Smooth muscle cell (in vitro differentiated cells): Measurements from ENCODE around the gene SSBP2. TPM values are rescaled to one million over a fixed set of nuclear protein-coding genes. Genes with fewer than 3 reads are reported as not detected.
"Not testable (repeated sequence)": the region's sequence is repeated elsewhere in the genome, so short reads cannot be mapped to it uniquely, and the experiment has no call there.

Source experiments
- DNase-seq: peaks from one replicate; lab custom pipeline; 2025; ENCODE audit not compliant: unreplicated experiment; lab: John Stamatoyannopoulos, UW
- H2AFZ ChIP-seq: fragments of 200-600 bp; sonication (generic); 2 replicates; pipeline ENCODE4 v1.6.0; 2016; ENCODE audit warnings: antibody characterized with exemption, low read depth, mild to moderate bottlenecking
- H3F3A ChIP-seq: fragments of 200-600 bp; sonication (generic); 2 replicates; pipeline ENCODE4 v1.6.0; 2017; ENCODE audit warnings: antibody characterized with exemption, low read depth
- H3K27ac ChIP-seq: fragments of 200-600 bp; sonication (generic); 2 replicates; pipeline ENCODE4 v1.5.1; 2016; ENCODE audit warnings: low read depth, mild to moderate bottlenecking
- H3K27me3 ChIP-seq: fragments of 200-600 bp; sonication (generic); 2 replicates; pipeline ENCODE4 v1.6.1; 2016; ENCODE audit warnings: low read depth, mild to moderate bottlenecking
- H3K36me3 ChIP-seq: fragments of 200-600 bp; sonication (generic); 2 replicates; pipeline ENCODE4 v1.5.1; 2016; ENCODE audit warnings: low read depth
- H3K4me1 ChIP-seq: fragments of 200-600 bp; sonication (generic); 2 replicates; pipeline ENCODE4 v1.5.1; 2016; ENCODE audit warnings: low read depth
- H3K4me2 ChIP-seq: fragments of 200-600 bp; sonication (generic); 2 replicates; pipeline ENCODE4 v1.6.0; 2016; ENCODE audit warnings: mild to moderate bottlenecking
- H3K4me3 ChIP-seq: fragments of 200-600 bp; sonication (generic); 2 replicates; pipeline ENCODE4 v1.5.1; 2016; ENCODE audit warnings: mild to moderate bottlenecking
- H3K79me2 ChIP-seq: fragments of 200-600 bp; sonication (generic); 2 replicates; pipeline ENCODE4 v1.6.0; 2016; ENCODE audit warnings: low read depth, mild to moderate bottlenecking
- H3K9ac ChIP-seq: fragments of 200-600 bp; sonication (generic); 2 replicates; pipeline ENCODE4 v1.6.0; 2016; ENCODE audit warnings: low read depth
- H3K9me3 ChIP-seq: fragments of 200-600 bp; sonication (generic); replicated peaks from 2 replicates; pipeline ENCODE4 v1.5.1; 2016; ENCODE audit warnings: low read depth
- H4K20me1 ChIP-seq: fragments of 200-600 bp; sonication (generic); 2 replicates; pipeline ENCODE4 v1.6.0; 2016; ENCODE audit warnings: low read depth
- WGBS: methylation state at CpG from one replicate; pipeline ENCODE4 v1.1.7; 2016; ENCODE audit warnings: low lambda C conversion rate; 5-methylcytosine and 5-hydroxymethylcytosine counted together
- polyA plus RNA-seq: library from polyadenylated mRNA; unstranded; fragments of >200 nt; fragmentation: Nextera tagmentation; extraction: Ambion mirVana; gene quantifications from 2 replicates; pipeline ENCODE4 v1.2.1, GENCODE V29; 2016
- total RNA-seq: library from RNA; depleted of rRNA; stranded (reverse); fragments of >200 nt; gene quantifications from 2 replicates; pipeline ENCODE4 v1.2.3, GENCODE V29; 2014
- TF ChIP-seq, protein P1 (sequence below): fragments of 200-600 bp; sonication (generic); IDR thresholded peaks from 2 replicates; pipeline ENCODE4 v1.5.1; 2017; ENCODE audit warnings: borderline replicate concordance, mild to moderate bottlenecking, antibody characterized with exemption; ENCODE audit not compliant: insufficient read depth, poor library complexity, severe bottlenecking

Gene SSBP2
- total and polyA plus RNA-seq, 2 experiments from 2014 or later = 44.0 to 48.0 TPM

DNA sequence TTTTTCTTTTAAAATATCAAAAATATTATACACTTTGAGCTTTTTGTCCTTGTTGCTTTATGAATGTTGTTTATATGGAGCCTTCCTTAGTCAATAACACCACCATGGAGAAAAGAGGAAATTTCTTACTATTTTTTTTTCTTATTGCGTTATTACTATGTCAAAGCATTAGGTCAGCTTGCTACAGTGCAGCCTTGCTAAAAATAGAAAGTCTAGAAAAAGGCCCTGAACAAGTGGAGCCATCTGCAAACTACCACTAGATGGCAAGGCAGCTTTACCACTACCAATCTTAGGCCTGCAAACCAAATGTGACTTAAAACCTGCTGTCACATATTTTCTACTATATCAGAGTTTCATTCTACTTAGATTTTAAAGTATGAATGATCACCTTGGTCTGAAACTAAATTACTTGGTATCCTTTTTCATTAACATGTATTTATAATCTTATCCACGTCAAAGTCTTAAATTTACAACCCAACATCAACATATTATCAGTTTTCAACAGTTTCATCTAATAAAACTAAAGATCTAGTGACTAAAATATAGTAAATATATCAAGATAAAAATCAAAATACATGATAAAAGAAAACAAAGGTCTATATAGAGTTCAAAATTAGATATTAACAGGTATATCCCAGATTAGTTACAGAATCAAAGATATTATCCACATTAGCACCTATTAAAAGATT, 243.9 kb downstream of the SSBP2 start:
- Histone ChIP-seq H3F3A (no peaks in the 10 kb centered on the region), H3K36me3 (no peaks in the 10 kb centered on the region), H3K9ac (no peak overlapping the region), H2AFZ (no peak overlapping the region), H3K4me1 (peaks cover 6% of the 10 kb centered on the region), H3K79me2 (no peaks in the 10 kb centered on the region), H3K4me3 (no peak overlapping the region), H3K27ac (no peak overlapping the region), H4K20me1 (no peaks in the 10 kb centered on the region), H3K27me3 (no peaks in the 10 kb centered on the region), H3K4me2 (no peak overlapping the region), H3K9me3 (no peaks in the 10 kb centered on the region)
- WGBS = 33% methylated on average over 2 of the region's 2 CpGs
- no peak for DNase-seq
- TF ChIP-seq, protein P1, sequence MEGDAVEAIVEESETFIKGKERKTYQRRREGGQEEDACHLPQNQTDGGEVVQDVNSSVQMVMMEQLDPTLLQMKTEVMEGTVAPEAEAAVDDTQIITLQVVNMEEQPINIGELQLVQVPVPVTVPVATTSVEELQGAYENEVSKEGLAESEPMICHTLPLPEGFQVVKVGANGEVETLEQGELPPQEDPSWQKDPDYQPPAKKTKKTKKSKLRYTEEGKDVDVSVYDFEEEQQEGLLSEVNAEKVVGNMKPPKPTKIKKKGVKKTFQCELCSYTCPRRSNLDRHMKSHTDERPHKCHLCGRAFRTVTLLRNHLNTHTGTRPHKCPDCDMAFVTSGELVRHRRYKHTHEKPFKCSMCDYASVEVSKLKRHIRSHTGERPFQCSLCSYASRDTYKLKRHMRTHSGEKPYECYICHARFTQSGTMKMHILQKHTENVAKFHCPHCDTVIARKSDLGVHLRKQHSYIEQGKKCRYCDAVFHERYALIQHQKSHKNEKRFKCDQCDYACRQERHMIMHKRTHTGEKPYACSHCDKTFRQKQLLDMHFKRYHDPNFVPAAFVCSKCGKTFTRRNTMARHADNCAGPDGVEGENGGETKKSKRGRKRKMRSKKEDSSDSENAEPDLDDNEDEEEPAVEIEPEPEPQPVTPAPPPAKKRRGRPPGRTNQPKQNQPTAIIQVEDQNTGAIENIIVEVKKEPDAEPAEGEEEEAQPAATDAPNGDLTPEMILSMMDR = peak; percentile 84

DNA sequence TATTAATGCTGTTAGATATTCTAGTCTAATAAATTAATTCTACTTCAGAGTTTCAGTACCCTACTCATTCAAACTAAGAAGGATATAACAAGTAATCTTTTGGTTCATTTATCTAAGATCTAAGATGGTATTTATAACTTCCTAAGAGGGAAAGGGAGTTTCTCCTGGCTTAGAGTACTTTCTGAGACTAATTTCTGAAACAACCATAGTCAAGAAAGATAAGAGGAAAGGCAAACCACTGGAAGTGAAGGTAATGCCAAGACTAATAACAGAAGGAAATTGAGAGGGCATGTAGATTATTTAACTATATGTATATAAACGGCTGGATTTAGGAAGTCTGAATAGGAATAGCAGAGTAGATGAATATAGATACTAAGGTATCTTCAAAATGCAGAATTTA, 244.5 kb downstream of the SSBP2 start:
- no peaks in the 10 kb centered on the region for H4K20me1 ChIP-seq
- H3K27me3 ChIP-seq = no peaks in the 10 kb centered on the region
- H3K27ac ChIP-seq = no peak overlapping the region
- peaks cover 6% of the 10 kb centered on the region for H3K4me1 ChIP-seq
- no peaks in the 10 kb centered on the region for H3K9me3 ChIP-seq
- no peak for DNase-seq
- no peak overlapping the region for H3K4me3 ChIP-seq
- H3K79me2 ChIP-seq = no peaks in the 10 kb centered on the region
- no peaks in the 10 kb centered on the region for H3K36me3 ChIP-seq
- no peak overlapping the region for H3K4me2 ChIP-seq
- peak overlapping the region; percentile 27 for H3K9ac ChIP-seq
- TF ChIP-seq, protein P1 = no peak
- no peaks in the 10 kb centered on the region for H3F3A ChIP-seq
- WGBS = 86% methylated on average over 1 of the region's 1 CpG
- no peak overlapping the region for H2AFZ ChIP-seq

DNA sequence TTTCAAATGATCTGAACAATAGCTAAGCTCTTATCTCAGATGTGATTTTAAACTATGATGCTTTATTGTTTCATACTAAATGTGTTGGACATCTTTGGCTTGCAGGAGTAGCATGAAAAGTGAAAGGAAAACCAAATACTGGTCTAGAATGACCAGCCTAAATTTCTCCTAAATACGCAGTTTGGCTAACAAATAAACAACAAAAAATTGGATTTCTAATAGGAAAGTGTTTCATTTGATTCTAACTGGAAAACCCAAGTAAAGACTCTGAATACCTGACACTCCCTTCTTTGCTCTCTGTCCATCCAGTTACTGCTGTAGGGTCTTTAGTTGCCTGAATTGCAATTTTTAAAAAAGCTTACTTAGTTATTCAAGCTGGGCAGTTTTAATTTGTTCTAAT, 245.2 kb downstream of the SSBP2 start:
- no peak overlapping the region for H2AFZ ChIP-seq
- no peaks in the 10 kb centered on the region for H4K20me1 ChIP-seq

DNA sequence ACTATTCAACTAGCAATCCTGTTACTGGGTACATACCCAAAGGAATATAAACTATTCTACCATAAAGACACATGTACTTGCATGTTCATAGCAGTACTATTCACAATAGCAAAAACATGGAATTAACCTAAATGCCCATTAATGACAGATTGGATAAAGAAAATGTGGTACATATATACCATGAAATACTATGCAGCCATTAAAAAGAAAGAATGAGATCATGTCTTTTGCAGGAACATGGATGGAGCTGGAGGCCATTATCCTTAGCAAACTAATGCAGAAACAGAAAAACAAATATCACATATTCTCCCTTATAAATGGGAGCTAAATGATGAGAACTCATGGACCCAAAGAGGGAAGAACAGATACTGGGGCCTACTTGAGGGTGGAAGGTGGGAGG, 247.3 kb downstream of the SSBP2 start:
- not testable (repeated sequence) for H3K4me2 ChIP-seq, H3K9me3 ChIP-seq, H3K9ac ChIP-seq, H3K27me3 ChIP-seq, DNase-seq, H3K4me3 ChIP-seq, H3K79me2 ChIP-seq, H3K4me1 ChIP-seq, H4K20me1 ChIP-seq, H3F3A ChIP-seq, H3K27ac ChIP-seq, H2AFZ ChIP-seq, H3K36me3 ChIP-seq

More for the DNA sequence above, 245.2 kb downstream of the SSBP2 start:
- H3K27me3 ChIP-seq = no peaks in the 10 kb centered on the region
- no peaks in the 10 kb centered on the region for H3K9me3 ChIP-seq
- TF ChIP-seq, protein P1 = no peak
- no peaks in the 10 kb centered on the region for H3F3A ChIP-seq
- H3K4me1 ChIP-seq = peaks cover 6% of the 10 kb centered on the region
- H3K4me3 ChIP-seq = no peak overlapping the region
- 97% methylated on average over 1 of the region's 1 CpG for whole genome bisulfite sequencing
- no peak overlapping the region for H3K27ac ChIP-seq
- no peaks in the 10 kb centered on the region for H3K79me2 ChIP-seq
- H3K9ac ChIP-seq = no peak overlapping the region
- no peaks in the 10 kb centered on the region for H3K36me3 ChIP-seq
- H3K4me2 ChIP-seq = no peak overlapping the region
- no peak for DNase-seq
